ENCODE measurements around the gene NVL. TPM values are rescaled to one million over a fixed set of nuclear protein-coding genes. Genes with fewer than 3 reads are reported as not detected.

Gene NVL
- polyA plus RNA-seq, 2 of the 4 experiments (the other 2 are of a cell fraction), result 22.3 to 28.6 TPM

DNA sequence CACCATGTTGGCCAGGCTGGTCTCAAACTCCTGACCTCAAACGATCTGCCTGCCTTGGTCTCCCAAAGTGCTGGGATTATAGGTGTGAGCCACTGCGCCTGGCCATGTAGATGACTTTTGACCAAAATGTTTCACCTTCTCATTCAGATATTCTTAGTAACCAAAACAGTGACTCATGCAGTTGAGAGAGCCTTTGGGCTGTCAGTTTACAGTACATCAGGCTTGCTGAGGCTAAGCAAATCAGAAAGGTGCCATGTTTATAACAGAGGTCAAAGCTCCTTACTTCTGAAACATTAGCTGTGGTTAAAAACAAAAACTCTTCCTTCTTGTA lies 47.7 kb upstream of the NVL start:
- FAIRE-seq, result no peak
- ATAC-seq, result no peak; a peak in 1 of 6 replicates
- ChIA-PET POLR2A (no interaction called here), CTCF (interaction anchor here (0.8 to 1.8 kb wide), 3 partner anchors 9 to 136 kb away, joined by 3 to 4 read pairs (median 3); no protein-coding TSS in a partner anchor)
- peaks cover 4% of the 10 kb centered on the region; the same call in 1 of the 3 replicates for H3K4me1 ChIP-seq
- no peak for DNase-seq (ENCODE audit: low read depth in 1 of 2, low spot score in 1 of 2)
- H3K27ac ChIP-seq, result no peak overlapping the region
- H3K9me3 ChIP-seq, result no peaks in the 10 kb centered on the region
- TF ChIP-seq MAX (IDR thresholded peaks at IDR 0.05), result no peak
- TF ChIP-seq HOXB13 (CRISPR knock-in tag; IDR thresholded peaks at IDR 0.05; ENCODE audit: low read depth), result no peak
- TF ChIP-seq MAZ (IDR thresholded peaks at IDR 0.05; ENCODE audit: borderline replicate concordance, low read depth, low read length), result no peak
- TF ChIP-seq, protein P1, sequence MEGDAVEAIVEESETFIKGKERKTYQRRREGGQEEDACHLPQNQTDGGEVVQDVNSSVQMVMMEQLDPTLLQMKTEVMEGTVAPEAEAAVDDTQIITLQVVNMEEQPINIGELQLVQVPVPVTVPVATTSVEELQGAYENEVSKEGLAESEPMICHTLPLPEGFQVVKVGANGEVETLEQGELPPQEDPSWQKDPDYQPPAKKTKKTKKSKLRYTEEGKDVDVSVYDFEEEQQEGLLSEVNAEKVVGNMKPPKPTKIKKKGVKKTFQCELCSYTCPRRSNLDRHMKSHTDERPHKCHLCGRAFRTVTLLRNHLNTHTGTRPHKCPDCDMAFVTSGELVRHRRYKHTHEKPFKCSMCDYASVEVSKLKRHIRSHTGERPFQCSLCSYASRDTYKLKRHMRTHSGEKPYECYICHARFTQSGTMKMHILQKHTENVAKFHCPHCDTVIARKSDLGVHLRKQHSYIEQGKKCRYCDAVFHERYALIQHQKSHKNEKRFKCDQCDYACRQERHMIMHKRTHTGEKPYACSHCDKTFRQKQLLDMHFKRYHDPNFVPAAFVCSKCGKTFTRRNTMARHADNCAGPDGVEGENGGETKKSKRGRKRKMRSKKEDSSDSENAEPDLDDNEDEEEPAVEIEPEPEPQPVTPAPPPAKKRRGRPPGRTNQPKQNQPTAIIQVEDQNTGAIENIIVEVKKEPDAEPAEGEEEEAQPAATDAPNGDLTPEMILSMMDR (IDR thresholded peaks at IDR 0.05), result no peak
- TF ChIP-seq ZSCAN20 (CRISPR knock-in tag; IDR thresholded peaks at IDR 0.05), result no peak
- TF ChIP-seq EP300 (IDR thresholded peaks at IDR 0.05), result no peak
- no peak for TF ChIP-seq HOXB5 (CRISPR knock-in tag; IDR thresholded peaks at IDR 0.05)
- TF ChIP-seq, protein P2, sequence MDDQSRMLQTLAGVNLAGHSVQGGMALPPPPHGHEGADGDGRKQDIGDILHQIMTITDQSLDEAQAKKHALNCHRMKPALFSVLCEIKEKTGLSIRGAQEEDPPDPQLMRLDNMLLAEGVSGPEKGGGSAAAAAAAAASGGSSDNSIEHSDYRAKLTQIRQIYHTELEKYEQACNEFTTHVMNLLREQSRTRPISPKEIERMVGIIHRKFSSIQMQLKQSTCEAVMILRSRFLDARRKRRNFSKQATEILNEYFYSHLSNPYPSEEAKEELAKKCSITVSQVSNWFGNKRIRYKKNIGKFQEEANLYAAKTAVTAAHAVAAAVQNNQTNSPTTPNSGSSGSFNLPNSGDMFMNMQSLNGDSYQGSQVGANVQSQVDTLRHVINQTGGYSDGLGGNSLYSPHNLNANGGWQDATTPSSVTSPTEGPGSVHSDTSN (IDR thresholded peaks at IDR 0.05), result no peak
- no peak for TF ChIP-seq MYC (IDR thresholded peaks at IDR 0.05; ENCODE audit: borderline replicate concordance, low read length)
- TF ChIP-seq, protein P3, sequence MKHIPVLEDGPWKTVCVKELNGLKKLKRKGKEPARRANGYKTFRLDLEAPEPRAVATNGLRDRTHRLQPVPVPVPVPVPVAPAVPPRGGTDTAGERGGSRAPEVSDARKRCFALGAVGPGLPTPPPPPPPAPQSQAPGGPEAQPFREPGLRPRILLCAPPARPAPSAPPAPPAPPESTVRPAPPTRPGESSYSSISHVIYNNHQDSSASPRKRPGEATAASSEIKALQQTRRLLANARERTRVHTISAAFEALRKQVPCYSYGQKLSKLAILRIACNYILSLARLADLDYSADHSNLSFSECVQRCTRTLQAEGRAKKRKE (CRISPR knock-in tag; IDR thresholded peaks at IDR 0.05; ENCODE audit: low read depth), result no peak
- no peak for TF ChIP-seq RNF2 (IDR thresholded peaks at IDR 0.05; ENCODE audit: borderline replicate concordance, low read depth)
- no peak for TF ChIP-seq HDAC2 (IDR thresholded peaks at IDR 0.05)
- no peak for TF ChIP-seq CHD4 (IDR thresholded peaks at IDR 0.05; ENCODE audit: borderline replicate concordance)
- TF ChIP-seq ZFP36 (IDR thresholded peaks at IDR 0.05; ENCODE audit: borderline replicate concordance, partially characterized antibody), result no peak
- no peak overlapping the region for H3K4me3 ChIP-seq
- WGBS (ENCODE audit: missing lambda C conversion rate), result 77% methylated on average over 2 of the region's 2 CpGs
- H3K4me2 ChIP-seq, result no peak overlapping the region

GRCh38 chr1:224375059-224375458 lies 45.1 kb upstream of the NVL start:
- TF ChIP-seq POLR2AphosphoS2 (conservative IDR thresholded peaks at IDR 0.05; ENCODE audit: low read length) (no peak), MAZ (IDR thresholded peaks at IDR 0.05; ENCODE audit: borderline replicate concordance, low read depth, low read length) (no peak), ZC3H11A (IDR thresholded peaks at IDR 0.05) (no peak), FOXS1 (CRISPR knock-in tag; IDR thresholded peaks at IDR 0.05) (no peak)
- Histone ChIP-seq H3K4me3 (no peak overlapping the region), H3K4me1 (peaks cover 4% of the 10 kb centered on the region; the same call in 1 of the 3 replicates), H3K4me2 (no peak overlapping the region), H3K9me3 (no peaks in the 10 kb centered on the region), H3K27ac (no peak overlapping the region)
- WGBS (ENCODE audit: missing lambda C conversion rate), result 87% methylated on average over 3 of the region's 3 CpGs
- ATAC-seq (no peak), DNase-seq (ENCODE audit: low read depth in 1 of 2, low spot score in 1 of 2) (no peak), FAIRE-seq (no peak)
- ChIA-PET CTCF (interaction anchor here (0.6 to 1.4 kb wide), 3 partner anchors 10 to 548 kb away, joined by 3 read pairs; no protein-coding TSS in a partner anchor), POLR2A (no interaction called here)

GRCh38 chr1:224373008-224373590 lies 43.1 kb upstream of the NVL start:
- ATAC-seq (no peak), DNase-seq (ENCODE audit: low read depth in 1 of 2, low spot score in 1 of 2) (no peak), FAIRE-seq (no peak)
- no peak for TF ChIP-seq SMC3 (IDR thresholded peaks at IDR 0.05)
- TF ChIP-seq EHF (CRISPR knock-in tag; IDR thresholded peaks at IDR 0.05), result no peak
- TF ChIP-seq CBX8 (IDR thresholded peaks at IDR 0.05), result no peak
- no peak for TF ChIP-seq RAD21 (conservative IDR thresholded peaks at IDR 0.05 in 1 of 2, IDR thresholded peaks at IDR 0.05 in 1 of 2)
- no peak for TF ChIP-seq MAX (IDR thresholded peaks at IDR 0.05)
- TF ChIP-seq, protein P4, sequence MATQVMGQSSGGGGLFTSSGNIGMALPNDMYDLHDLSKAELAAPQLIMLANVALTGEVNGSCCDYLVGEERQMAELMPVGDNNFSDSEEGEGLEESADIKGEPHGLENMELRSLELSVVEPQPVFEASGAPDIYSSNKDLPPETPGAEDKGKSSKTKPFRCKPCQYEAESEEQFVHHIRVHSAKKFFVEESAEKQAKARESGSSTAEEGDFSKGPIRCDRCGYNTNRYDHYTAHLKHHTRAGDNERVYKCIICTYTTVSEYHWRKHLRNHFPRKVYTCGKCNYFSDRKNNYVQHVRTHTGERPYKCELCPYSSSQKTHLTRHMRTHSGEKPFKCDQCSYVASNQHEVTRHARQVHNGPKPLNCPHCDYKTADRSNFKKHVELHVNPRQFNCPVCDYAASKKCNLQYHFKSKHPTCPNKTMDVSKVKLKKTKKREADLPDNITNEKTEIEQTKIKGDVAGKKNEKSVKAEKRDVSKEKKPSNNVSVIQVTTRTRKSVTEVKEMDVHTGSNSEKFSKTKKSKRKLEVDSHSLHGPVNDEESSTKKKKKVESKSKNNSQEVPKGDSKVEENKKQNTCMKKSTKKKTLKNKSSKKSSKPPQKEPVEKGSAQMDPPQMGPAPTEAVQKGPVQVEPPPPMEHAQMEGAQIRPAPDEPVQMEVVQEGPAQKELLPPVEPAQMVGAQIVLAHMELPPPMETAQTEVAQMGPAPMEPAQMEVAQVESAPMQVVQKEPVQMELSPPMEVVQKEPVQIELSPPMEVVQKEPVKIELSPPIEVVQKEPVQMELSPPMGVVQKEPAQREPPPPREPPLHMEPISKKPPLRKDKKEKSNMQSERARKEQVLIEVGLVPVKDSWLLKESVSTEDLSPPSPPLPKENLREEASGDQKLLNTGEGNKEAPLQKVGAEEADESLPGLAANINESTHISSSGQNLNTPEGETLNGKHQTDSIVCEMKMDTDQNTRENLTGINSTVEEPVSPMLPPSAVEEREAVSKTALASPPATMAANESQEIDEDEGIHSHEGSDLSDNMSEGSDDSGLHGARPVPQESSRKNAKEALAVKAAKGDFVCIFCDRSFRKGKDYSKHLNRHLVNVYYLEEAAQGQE (IDR thresholded peaks at IDR 0.05), result no peak
- Histone ChIP-seq H3K4me1 (peaks cover 4% of the 10 kb centered on the region; the same call in 1 of the 3 replicates), H3K9me3 (no peaks in the 10 kb centered on the region), H3K4me3 (no peak overlapping the region), H3K4me2 (no peak overlapping the region), H3K27ac (no peak overlapping the region)
- ChIA-PET POLR2A (no interaction called here), CTCF (interaction anchor here (1.2 kb wide), 1 partner anchor 84 kb away, joined by 3 read pairs; no protein-coding TSS in a partner anchor)
- WGBS (ENCODE audit: missing lambda C conversion rate), result 94% methylated on average over 5 of the region's 5 CpGs

All from A549 (cell line).